ENCODE data around the gene SMTNL1. TPM values are rescaled to one million over a fixed set of nuclear protein-coding genes. Genes with fewer than 3 reads are reported as not detected.

Gene SMTNL1
- polyA plus RNA-seq, 2 of the 4 experiments (the other 2 are of a cell fraction), result not detected

GRCh38 chr11:57499413-57499982 lies 37.9 kb upstream of the SMTNL1 start:
- Histone ChIP-seq H3K9me3 (no peaks in the 10 kb centered on the region), H3K4me1 (peaks cover 11% of the 10 kb centered on the region; the same call in 2 of the 3 replicates), H3K4me2 (peak overlapping the region; percentile 80), H3K27ac (peak overlapping the region; percentile 62 to 84; a peak in 5 of 6 replicates), H3K4me3 (peak overlapping the region; percentile 23; the same call in 2 of the 3 replicates)
- CTCF ChIA-PET, result interaction anchor here (0.6 to 22.5 kb wide), 6 partner anchors 9 to 161 kb away, joined by 3 to 299 read pairs (median 4); partner anchors contain the start of genes P2RX3, TIMM10 and UBE2L6
- POLR2A ChIA-PET, result no interaction called here
- FAIRE-seq (no peak), DNase-seq (ENCODE audit: low read depth in 1 of 2, low spot score in 1 of 2) (peak; percentile 83 to 98), ATAC-seq (peak; percentile 98 to 100)
- TF ChIP-seq EHMT2 (IDR thresholded peaks at IDR 0.05; ENCODE audit: low read depth) (no peak), NR3C1 (IDR thresholded peaks at IDR 0.05) (no peak), HOXB5 (CRISPR knock-in tag; IDR thresholded peaks at IDR 0.05) (no peak), ZC3H11A (IDR thresholded peaks at IDR 0.05) (no peak), BHLHE40 (IDR thresholded peaks at IDR 0.05; ENCODE audit: low read depth, low read length) (0 out of 2 replicates have a peak, but pooled peaks have one; percentile 17), SMC3 (IDR thresholded peaks at IDR 0.05) (no peak), ZSCAN20 (CRISPR knock-in tag; IDR thresholded peaks at IDR 0.05) (no peak), CTCF (IDR thresholded peaks at IDR 0.05) (no peak), MAFK (IDR thresholded peaks at IDR 0.05; ENCODE audit: partially characterized antibody) (no peak), MAX (IDR thresholded peaks at IDR 0.05) (0 out of 2 replicates have a peak, but pooled peaks have one; percentile 25), USF2 (IDR thresholded peaks at IDR 0.05) (no peak), REST (IDR thresholded peaks at IDR 0.05) (no peak), CEBPB (IDR thresholded peaks at IDR 0.05) (no peak), ELK1 (IDR thresholded peaks at IDR 0.05; ENCODE audit: low read depth, low read length) (no peak), E2F6 (IDR thresholded peaks at IDR 0.05; ENCODE audit: borderline replicate concordance, low read depth) (peak; percentile 8; the same call in 1 of the 2 replicates), RAD21 (conservative IDR thresholded peaks at IDR 0.05 in 1 of 2, IDR thresholded peaks at IDR 0.05 in 1 of 2) (no peak), RFX5 (IDR thresholded peaks at IDR 0.05) (no peak), CBX2 (IDR thresholded peaks at IDR 0.05; ENCODE audit: borderline replicate concordance, low read depth) (no peak), RARB (CRISPR knock-in tag; IDR thresholded peaks at IDR 0.05) (no peak), POLR2A (IDR thresholded peaks at IDR 0.05; ENCODE audit: low read length) (peak; percentile 38; the same call in 1 of the 2 replicates), FOXS1 (CRISPR knock-in tag; IDR thresholded peaks at IDR 0.05) (no peak), BCL3 (IDR thresholded peaks at IDR 0.05) (no peak), CBX8 (IDR thresholded peaks at IDR 0.05) (no peak), ATOH8 (CRISPR knock-in tag; IDR thresholded peaks at IDR 0.05; ENCODE audit: low read depth) (no peak)
- WGBS (ENCODE audit: missing lambda C conversion rate), result 10% methylated on average over 17 of the region's 35 CpGs
